GM19193 (cell line): Measurements from ENCODE around the gene POGK.

Experiments used
- POLR2A ChIP-seq: IDR thresholded peaks from 4 replicates; pipeline ENCODE4 v1.6.1; 2011; ENCODE audit not compliant: insufficient read depth, insufficient read length; ENCODE audit errors: extremely low read depth

The POGK gene

DNA sequence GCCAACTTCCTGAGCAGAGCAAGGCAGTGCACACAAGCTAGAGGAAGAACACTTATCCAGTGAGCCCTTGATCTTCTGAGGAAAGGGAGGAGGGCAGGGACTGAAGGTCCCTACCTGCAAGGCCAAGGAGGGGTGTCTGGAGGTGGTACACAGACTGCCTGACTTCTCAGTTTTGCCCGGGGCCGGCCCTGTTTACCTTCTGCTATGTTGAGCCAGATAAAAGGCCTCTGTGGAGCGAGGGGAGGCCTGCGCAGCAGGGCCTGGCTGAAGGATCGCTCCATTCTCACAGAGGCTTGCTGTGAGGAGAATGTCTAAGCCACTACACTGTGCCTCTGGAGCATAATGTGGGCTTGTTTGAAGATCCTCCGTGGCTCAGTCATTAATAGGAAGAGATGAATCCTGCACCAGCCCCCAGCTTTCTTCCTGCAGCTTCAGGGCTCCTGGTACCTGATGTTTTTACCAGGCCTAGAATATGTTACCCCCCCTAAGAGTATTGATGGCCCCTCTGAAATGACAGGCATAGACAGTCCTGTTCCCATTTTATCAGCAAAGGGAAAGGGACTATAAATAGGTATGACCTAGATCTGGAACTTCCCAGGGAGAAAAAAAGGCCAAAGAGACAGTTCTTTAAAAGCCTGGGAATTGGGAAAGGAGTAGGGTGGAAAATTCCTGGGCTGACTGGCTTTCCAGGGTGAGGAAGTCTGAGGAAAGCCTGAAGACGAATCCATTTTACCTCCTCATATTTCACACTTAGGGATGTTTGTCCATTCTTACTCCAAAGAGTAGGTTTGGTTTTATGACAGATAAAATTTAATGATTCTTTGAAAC, 4.7 kb downstream of the POGK start:
- TF ChIP-seq POLR2A = no peak

DNA sequence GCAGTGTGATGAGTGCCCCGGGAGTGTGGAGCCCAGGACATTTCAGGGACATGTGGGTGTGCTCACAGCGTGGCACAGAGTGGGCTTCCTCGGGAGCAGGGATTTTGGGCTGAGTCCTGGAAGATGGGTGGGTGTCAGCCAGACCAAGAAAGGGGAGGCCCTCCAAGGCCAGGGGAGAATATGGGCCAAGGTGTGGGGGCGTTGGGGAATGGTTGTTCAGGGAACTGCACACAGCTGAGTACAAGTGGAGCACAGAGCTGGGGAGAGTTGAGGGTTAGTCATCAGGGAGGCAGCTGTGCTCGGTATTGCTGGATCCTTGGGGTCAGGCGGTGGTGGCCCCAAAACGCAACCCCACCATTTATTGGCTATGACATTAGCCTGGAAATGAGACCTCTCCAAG, 5.5 kb downstream of the POGK start:
- no peak for TF ChIP-seq POLR2A

DNA sequence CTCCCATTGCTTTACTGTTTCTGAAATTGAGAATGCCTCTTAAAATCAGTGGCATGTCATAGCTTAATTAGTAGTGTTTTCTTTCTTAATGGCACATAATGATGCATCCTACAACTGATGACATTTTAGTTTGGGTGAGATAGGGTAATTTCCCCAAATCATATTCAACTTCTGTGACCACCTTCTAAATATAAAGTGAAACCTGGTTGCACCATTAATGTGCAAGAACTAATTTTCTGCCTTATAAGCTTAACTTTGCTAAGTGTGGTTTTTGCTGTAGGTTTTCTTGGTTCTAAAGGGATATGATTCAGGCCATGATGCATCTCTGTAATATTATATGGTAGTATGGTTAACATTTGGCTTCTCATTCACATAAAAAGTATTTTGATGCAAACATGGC, 8.9 kb downstream of the POGK start:
- TF ChIP-seq POLR2A = no peak

DNA sequence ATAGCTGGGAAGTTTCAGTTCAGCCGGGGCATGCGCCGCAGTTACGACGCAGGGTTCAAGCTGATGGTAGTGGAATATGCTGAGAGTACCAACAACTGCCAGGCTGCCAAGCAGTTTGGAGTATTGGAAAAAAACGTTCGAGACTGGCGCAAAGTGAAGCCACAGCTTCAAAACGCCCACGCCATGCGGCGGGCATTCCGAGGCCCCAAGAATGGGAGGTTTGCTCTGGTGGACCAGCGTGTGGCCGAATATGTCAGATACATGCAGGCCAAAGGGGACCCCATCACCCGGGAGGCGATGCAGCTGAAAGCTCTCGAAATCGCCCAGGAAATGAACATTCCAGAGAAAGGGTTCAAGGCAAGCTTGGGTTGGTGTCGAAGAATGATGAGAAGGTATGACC, 9.9 kb downstream of the POGK start:
- TF ChIP-seq POLR2A = no peak

DNA sequence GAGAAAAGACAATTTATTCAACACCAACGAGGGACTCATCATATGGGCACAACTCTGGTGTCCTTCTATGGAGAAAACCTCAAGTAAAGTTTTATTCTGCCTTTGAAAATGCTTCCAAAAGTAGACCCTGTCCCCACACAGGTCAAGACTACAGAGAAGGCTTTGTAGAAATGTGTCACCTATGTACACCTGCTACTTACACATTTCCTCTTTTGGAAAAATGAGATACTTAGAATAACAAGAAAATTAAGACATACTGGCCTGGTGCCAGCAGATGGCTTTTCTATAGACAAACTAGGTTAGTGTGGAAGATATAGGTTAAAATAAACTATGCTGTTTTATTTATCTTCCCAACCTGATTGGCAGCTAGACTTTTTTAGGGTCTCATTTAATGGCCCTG, 13.6 kb downstream of the POGK start:
- TF ChIP-seq POLR2A = no peak

DNA sequence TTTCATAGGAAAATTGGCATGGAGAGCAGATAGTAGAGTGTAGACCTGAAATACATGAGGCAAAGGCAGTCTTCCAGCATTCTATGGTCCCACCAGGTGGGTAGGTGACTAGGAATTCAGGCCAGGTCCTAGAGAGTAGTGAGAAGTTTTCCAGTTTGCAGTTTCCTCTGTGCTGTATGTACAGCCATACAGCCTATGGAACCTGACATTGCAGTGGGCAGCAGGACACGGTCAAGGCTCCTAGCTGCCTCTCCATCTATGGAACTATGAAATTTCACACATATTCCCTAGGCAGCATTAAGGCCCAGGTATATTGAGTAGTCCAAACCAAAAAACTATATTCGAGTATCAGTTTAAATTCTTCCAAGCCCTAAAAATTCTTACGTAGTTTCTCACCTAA, 16.3 kb downstream of the POGK start:
- TF ChIP-seq POLR2A = no peak

DNA sequence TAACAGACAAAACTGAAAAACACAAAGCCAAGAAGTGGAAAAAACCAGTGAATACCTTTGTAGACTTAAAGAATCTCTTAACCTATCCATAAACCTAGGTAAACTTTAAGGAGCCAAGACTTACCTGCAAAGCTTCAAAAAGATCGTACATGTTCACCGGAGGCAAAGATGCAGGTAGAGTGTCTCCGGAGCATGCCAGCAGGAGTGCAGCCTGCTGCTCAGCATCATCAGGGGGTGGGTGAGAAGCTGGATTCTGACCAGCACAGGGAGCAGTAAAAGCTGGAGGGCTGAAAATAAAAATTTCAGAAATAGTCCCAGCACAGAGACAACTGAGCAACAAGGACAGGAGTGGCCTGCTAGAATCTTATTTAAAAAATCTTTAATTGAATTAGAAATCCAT, 18.7 kb downstream of the POGK start:
- no peak for TF ChIP-seq POLR2A

DNA sequence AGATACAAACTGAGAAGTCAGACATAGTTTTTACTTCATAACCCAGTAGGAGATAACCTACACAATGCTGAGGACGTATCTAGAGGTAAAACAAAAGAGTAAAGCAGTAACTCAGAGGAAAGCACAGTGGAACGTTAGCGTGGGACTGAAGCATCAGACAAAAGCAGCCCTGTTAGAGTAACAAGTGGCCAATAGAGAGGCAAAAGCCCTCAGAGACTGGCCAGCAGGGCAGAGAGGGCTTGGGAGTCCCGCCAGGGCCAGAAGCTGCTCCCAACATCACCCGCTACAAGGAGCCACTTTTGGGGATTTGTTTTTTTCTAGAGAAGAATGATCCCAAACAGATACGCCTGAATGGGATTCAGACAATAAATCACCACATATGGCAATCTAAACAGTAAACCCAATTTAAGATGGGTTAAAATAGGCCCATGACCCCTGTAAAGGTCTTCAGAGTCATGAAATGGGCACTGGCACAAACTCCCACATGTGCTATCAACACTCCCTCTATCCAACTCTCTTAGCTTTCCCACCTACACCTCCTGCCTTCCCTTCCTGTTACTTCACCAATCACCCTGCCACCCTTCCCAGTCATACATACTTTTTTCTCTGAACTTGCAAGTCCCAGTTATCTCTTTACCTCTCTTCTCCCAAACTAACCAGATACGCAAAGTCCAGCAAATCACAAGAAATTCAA, 19.6 kb downstream of the POGK start:
- TF ChIP-seq POLR2A = no peak

DNA sequence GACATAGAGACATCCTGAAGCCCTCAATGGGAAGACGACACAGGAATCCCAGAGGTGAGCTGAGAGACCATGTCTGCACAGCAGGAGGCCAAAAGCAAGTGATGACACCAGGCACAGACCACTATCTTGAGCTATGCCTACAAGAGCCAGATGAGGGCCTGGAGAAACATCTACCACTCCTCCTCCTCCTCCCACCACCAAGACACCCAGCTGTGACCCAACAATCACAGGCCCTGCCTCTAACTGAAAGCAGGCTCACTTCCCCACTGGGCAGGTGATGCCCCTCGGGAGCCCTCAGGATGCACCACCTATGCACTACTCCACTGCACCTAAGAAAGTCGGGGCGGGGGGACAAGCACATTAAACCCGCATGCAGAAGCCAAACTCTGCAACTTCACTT, 20.3 kb downstream of the POGK start:
- no peak for TF ChIP-seq POLR2A

DNA sequence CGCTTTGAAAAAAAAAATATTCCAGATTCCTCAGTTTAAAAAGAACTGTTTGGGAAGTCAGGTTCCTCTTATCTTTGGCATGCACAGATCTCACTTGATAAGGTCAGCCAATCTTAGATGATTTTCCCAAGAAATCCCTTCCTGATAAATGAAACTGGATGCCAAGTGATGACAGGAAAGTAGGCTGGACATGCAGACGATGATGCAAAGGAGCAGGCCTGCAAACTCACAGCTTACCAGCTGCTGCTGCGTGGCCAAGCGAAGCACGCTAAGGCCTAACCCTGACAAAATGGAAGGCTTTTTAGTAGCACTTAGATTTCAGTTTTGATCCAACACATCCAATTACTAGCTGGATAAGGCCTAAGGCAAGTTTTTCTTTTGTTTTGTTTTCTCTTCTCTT, 26.7 kb downstream of the POGK start:
- TF ChIP-seq POLR2A = no peak

DNA sequence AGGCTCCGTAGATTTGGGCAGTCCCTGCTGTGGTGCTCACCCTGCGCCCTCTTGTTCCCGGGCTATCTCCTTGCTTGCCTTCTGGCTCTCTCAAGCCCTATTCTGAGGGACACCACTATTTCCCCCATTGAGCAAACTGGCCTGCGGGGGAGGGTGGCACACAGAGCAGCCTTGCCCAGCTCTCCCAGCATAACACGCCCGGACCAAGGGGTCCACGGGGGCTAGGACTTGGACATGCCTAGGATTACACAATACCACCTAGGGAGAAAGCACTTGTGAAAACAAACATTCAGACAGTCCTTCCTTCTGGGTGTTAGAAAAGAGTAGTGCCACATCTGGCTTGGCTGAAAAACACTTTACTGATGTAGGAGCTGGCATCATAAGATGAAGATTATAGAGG, 29.4 kb downstream of the POGK start:
- TF ChIP-seq POLR2A = no peak

DNA sequence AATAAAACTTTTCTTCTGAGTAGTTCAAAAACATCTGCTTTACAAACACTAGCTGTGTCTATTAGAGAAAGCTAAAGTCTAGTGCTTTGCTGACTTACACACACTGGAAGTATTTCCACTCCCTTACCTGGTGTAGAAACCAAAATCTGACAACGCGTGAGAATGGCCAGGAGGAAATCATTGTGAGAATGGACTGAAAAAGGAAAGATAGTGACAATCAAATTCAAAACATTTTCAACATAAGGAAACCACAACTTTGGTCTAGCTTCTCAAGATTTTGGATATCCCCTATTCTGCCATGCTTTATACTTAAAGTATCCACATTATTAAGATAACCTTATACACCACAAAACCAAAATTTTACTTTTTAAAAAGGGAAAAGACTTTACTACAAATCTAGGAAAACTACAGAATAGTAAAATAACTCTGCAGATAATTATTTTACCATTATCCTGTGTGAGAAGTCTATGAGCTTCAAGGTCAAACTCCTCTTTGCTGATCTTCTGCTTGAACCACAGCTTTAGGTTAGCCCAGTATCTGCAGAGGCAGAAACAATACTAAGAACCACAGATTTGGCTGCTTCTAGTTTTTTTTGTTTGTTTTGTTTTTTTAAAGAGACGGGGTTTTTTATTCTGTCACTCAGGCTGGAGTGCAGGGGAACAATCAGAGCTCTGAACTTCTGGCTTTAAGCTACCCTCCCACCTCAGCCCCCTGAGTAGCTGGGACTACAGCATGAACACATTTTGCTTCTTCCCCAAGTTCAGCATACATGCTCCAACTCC, 30.2 kb downstream of the POGK start:
- no peak for TF ChIP-seq POLR2A

DNA sequence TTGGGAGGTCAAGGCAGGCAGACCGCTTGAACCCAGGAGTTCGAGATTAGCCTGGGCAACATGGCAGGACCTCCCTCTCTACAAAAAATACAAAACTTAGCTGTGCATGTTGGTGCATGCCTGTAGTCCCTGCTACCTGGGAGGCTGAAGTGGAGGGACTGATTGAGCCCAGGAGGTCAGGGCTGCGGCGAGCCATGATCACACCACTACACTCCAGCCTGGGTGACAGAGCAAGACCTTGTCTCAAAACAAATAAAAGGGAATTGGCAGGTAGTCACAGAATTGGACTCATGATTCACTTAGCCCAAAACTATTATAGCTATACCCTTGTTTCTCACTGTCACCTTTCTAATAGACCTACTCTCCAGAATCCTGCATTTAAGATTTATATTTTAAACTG, 31.3 kb downstream of the POGK start:
- no peak for TF ChIP-seq POLR2A

DNA sequence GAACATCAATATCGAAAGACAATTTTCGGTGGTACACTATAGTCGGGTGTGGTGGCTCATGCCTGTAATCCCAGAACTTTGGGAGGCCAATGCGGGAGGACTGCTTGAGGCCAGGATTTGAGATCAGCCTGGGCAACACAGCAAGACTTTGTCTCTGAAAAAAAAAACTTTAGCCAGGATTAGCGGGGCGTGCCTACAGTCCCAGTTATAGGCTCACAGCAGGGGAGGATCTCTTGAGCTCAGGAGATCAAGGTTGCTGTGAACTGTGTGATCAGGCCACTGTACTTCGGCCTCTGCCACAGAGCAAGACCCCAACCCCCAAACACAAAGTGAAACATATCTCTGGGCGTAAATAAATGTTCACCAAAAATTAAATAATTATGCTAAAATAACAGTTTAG, 35.2 kb downstream of the POGK start:
- no peak for TF ChIP-seq POLR2A

DNA sequence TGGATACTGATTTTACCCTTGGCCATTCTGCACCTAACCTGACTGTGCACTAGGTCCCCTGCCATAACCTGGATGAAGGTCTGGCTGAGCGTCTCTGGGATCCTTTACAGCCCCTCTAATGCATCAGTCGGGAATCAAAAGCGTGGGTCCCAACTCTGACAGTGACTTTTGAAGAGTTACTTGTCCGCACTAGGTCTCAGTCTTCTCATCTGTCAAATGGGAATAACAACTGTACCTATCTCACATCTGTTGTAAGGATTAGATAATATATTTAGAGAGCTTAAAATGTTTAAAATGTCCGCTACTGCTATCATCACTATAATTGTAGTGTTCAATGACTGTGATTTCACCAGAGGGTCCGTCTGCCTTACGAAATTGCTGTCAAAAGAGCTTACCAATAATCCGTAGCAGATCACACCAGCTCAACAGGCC, 36.0 kb downstream of the POGK start:
- TF ChIP-seq POLR2A = no peak

DNA sequence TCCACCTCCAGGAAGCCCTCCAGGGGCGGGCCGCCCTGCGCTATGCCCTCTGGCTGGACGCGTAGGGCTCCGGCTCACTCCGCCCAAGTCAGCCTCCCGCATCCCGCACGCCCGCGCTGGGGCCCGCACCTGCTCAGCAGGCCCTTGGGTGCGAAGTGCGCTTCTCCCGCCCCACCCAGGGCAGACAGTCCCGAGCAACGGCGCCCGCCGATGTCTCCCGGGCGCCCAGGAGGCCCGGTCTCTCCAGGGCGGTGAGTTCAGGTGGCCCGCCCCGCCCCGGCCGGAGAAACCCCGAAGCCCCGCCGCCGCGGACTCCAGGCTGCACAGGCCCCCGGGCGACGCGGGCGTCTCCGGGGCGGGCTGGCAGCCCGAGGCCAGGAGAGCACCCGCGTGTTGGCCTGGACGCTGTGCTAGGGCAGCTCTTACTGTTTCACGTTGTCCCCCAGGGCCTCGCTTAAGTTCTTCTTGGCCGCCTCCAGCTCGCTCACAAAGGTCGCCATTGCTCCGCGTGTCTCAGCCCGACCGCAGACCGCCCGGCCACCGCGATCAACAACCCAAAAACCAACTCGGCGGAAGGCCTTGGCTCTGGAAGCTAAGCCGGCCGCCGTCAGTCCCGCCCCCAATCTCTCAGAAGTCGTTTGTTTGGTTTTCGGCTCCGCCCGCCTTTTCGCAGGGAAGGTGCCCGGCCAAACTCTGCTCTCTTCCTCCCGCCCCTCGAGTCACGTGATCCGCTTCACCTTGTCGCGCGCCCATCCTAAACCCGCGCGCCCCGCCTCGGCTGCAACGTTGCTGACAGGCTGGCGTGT, 36.7 kb downstream of the POGK start, which contains the start of gene TADA1:
TSS of gene TADA1 (minus strand) at position 531 of the 806 bp plus-strand sequence. CDS start at position 500, 31 bp downstream.
- peak; percentile 78 for TF ChIP-seq POLR2A

DNA sequence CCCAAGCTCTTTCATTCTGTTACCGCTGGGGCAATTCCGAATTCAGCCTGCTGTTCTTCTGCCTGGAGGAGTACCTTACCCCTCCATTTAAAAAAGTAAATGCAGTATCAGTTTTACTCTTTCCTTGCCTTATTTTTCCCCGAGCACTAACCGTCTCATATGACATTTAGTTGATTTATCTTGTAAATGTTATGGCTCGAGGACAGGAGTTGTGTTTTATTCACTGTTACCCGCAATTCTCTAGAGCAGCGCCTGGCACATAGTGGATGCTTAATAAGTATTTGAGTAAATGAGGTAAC, 37.2 kb downstream of the POGK start:
- no peak for TF ChIP-seq POLR2A
